ENCODE results near the gene CP.
A peak's percentile ranks its signal among the peaks of the same experiment; 100 is the strongest.

Gene CP

GRCh38 chr3:149186219-149186618 lies 35.4 kb downstream of the CP start:
- no peak for DNase-seq (ENCODE audit: low spot score)

- no peak for DNase-seq (ENCODE audit: low spot score)
Observed at GRCh38 chr3:149181182-149181581, 40.4 kb downstream of the CP start.

GRCh38 chr3:149180057-149180573 lies 41.5 kb downstream of the CP start:
- DNase-seq (ENCODE audit: low spot score) = peak; percentile 98

- peak; percentile 73 for DNase-seq (ENCODE audit: low spot score)
Observed at GRCh38 chr3:149179220-149179619, 42.4 kb downstream of the CP start.

GRCh38 chr3:149177122-149177521 lies 44.5 kb downstream of the CP start:
- DNase-seq (ENCODE audit: low spot score) = no peak

GRCh38 chr3:149174901-149175300 lies 46.7 kb downstream of the CP start:
- DNase-seq (ENCODE audit: low spot score) = peak; percentile 91

GRCh38 chr3:149170672-149171071 lies 51.0 kb downstream of the CP start:
- DNase-seq (ENCODE audit: low spot score) = no peak

GRCh38 chr3:149167898-149168297 lies 53.7 kb downstream of the CP start:
- no peak for DNase-seq (ENCODE audit: low spot score)

GRCh38 chr3:149163066-149163465 lies 58.6 kb downstream of the CP start:
- no peak for DNase-seq (ENCODE audit: low spot score)

- DNase-seq (ENCODE audit: low spot score) = no peak
Observed at GRCh38 chr3:149162007-149162406, 59.6 kb downstream of the CP start.

GRCh38 chr3:149160754-149161300 lies 60.8 kb downstream of the CP start:
- no peak for DNase-seq (ENCODE audit: low spot score)

GRCh38 chr3:149153402-149153801 lies 68.2 kb downstream of the CP start:
- DNase-seq (ENCODE audit: low spot score) = no peak

- DNase-seq (ENCODE audit: low spot score) = peak; percentile 68
Observed at GRCh38 chr3:149152420-149152819, 69.2 kb downstream of the CP start.

- peak; percentile 37 for DNase-seq (ENCODE audit: low spot score)
Observed at GRCh38 chr3:149151843-149152242, 69.8 kb downstream of the CP start.

- no peak for DNase-seq (ENCODE audit: low spot score)
Observed at GRCh38 chr3:149150436-149150835, 71.2 kb downstream of the CP start.

GRCh38 chr3:149145974-149146373 lies 75.7 kb downstream of the CP start:
- no peak for DNase-seq (ENCODE audit: low spot score)

- no peak for DNase-seq (ENCODE audit: low spot score)
Observed at GRCh38 chr3:149145356-149145755, 76.3 kb downstream of the CP start.

- DNase-seq (ENCODE audit: low spot score) = no peak
Observed at GRCh38 chr3:149142682-149143081, 78.9 kb downstream of the CP start.

GRCh38 chr3:149134575-149134974 lies 87.1 kb downstream of the CP start:
- DNase-seq (ENCODE audit: low spot score) = peak; percentile 72

GRCh38 chr3:149131589-149131988 lies 90.0 kb downstream of the CP start:
- peak; percentile 34 for DNase-seq (ENCODE audit: low spot score)

GRCh38 chr3:149129326-149130205 lies 92.1 kb downstream of the CP start, which contains the start of gene HPS3:
HPS3 (plus strand) TSS chr3:149129638; CDS start chr3:149129724, 86 bp downstream.
- DNase-seq (ENCODE audit: low spot score) = peak; percentile 93

GRCh38 chr3:149128821-149129220 lies 92.8 kb downstream of the CP start:
- DNase-seq (ENCODE audit: low spot score) = peak; percentile 16

Data from kidney tubule cell (primary cell).